NCI-H82 (cell line): Measurements from ENCODE around the gene SDCCAG8.

ENCODE experiments used
- DNase-seq: peaks from one replicate; lab custom pipeline; 2025; lab: John Stamatoyannopoulos, UW

Gene SDCCAG8

GRCh38 chr1:243420946-243421685 lies 165.3 kb downstream of the SDCCAG8 start:
- no peak for DNase-seq

GRCh38 chr1:243421784-243422183 lies 165.9 kb downstream of the SDCCAG8 start:
- DNase-seq, result peak; percentile 70

DNA sequence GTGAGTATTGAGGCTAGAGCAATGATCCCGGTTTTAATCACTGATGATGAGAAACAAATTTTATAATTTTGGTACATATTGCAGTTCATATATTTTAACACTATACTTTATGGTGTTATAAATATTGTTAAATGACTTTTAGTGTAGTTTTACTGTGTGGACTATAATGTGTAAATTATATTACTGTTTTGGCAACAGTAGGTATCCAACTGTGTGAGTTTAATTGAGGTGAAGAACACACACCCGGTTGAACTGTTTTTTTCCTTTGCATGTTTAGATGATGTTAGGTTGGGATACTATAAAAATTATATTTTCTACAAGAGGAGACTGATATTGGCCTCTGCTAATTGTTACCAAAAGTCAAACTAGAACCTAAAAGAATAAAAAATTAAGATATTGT lies 166.5 kb downstream of the SDCCAG8 start:
- DNase-seq, result no peak

- no peak for DNase-seq
These were observed 172.2 kb downstream of the SDCCAG8 start for GRCh38 chr1:243428084-243428483.

DNA sequence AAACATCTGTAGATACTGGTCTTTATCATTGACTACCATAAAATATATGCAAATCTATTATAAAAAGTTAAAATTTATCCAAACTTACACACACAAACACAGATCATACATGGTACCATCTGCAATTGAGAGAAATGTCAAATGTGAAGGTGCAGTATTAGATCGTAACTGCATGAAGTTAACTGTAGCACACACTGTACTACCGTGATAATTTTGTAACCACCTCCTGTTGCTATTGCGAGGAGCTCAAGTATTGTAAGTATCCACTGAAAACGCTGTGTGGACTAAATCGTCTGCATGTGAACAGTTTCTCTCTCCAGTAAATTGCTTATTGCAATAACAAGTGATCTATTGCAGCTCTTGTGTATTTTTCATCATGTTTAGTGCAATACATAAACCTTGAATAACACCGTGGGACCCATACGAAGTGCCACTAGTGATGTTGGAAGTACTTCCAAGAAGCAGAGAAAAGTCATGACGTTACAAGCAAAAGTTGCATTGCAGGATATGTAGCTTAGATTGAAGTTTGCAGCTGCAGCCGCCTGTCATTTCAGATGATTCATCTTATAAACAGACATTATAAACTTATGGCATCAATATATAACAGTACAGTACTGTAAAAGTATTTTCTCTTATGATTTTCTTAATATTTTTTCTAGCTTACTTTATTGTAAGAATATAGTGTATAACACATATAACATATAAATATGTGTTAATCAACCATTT lies 172.9 kb downstream of the SDCCAG8 start:
- DNase-seq, result no peak

DNA sequence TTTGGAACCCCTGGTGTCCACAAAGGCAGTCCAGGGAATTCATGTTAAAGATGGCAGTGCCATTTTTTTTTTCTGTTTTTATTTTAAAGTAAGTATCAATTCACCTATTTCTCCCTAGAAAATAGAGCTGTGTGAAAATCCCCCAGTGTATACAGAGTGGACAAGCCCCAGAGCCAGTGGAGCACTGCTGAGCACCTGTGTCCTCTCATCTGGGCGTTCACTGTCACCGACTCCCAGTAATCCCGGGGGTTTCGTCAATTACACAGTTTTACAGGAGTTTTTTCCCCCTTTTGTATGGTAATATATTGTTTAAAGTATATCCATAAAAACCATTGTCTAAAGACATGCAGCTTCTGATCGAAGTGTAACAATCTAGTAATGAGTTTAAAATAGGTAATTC lies 175.8 kb downstream of the SDCCAG8 start:
- DNase-seq, result no peak

GRCh38 chr1:243432136-243432535 lies 176.3 kb downstream of the SDCCAG8 start:
- DNase-seq, result peak; percentile 82

DNA sequence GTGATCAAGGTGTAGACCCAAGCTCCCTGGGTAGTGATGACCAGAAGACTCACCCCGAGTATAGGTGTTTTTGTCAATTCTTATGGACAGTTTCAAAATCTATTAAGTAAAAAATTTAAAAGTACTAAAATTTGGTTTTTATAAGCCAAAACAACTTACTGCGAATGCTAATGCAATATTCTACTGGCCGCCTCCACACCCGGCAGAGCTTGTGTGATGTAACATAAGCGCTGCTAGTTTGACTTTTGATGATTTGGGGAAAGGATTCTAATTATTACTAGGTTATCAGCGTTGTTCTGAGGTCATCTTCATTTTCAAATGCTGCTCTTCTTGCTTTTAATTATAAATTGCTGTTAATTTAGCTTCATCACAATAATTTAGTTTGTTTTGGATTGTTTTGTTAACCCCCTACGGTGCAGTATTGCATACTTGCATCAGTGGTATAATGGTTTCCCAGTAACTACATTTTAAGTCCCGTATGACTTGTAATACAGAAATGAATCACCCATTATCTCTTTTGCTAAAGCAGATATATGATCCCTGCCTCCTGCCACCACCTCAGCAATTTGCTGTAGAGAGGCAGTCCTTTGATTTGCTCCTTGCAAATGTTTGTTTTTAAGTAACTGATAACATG lies 178.0 kb downstream of the SDCCAG8 start:
- DNase-seq, result no peak

DNA sequence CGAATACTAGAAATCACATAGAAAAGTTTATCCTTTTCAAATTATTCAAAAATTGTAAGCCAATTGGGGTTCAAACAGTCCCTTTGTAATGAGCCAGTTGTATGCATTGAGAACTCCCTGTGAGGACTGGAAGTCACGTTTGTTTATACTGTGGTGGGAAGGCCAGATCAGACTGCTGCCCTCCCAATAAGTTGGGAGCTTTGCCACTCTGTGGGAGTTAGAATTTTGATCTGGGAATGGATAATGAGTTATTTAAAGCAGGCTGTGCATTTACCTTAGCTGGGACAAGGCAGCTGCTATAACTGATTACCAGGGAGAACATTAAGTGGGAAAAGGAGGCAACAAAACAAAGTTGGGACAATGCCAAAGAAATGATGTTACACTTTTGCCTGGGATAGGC lies 178.8 kb downstream of the SDCCAG8 start:
- no peak for DNase-seq

- DNase-seq, result no peak
These were observed 180.0 kb downstream of the SDCCAG8 start for GRCh38 chr1:243435836-243436235.

- DNase-seq, result no peak
These were observed 182.3 kb downstream of the SDCCAG8 start for GRCh38 chr1:243438146-243438545.

GRCh38 chr1:243438815-243439214 lies 183.0 kb downstream of the SDCCAG8 start:
- DNase-seq, result no peak

DNA sequence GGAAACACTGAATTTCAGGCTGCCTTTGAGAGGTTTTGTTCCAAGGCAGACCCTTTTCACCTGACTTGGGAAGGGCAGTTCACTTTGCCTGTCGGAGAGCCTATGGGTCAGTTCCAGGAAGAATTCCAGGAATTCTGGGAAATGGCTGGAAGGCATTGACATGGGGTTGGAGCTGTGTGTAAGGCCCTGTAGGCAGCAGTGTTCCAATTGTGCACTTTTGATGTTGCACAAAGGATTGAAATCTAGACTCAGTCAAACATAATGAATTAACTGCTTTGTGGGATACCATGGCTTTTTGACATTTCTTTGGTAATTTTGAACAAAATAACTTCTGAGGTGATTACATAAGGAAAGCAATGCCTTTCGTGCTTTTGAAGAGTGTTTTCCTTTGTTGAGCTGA lies 184.6 kb downstream of the SDCCAG8 start:
- DNase-seq, result no peak

DNA sequence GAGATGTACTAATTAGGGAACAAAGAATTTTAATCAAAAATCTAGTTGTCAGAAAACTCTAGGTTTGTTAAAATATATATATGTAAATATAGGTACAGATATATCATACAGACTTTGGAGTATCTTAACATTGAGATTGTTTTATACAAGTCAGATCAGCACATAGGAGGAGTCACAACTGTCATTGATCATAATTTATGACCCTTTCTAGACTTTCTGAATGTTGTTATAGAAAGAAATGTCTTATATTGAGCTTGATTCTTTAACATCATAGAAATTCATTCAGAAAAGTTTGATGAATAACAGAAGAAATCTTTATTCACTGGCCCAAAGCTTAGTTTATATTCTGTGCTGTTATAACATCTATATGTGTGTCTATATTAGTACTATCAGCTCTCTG lies 185.8 kb downstream of the SDCCAG8 start:
- no peak for DNase-seq

DNA sequence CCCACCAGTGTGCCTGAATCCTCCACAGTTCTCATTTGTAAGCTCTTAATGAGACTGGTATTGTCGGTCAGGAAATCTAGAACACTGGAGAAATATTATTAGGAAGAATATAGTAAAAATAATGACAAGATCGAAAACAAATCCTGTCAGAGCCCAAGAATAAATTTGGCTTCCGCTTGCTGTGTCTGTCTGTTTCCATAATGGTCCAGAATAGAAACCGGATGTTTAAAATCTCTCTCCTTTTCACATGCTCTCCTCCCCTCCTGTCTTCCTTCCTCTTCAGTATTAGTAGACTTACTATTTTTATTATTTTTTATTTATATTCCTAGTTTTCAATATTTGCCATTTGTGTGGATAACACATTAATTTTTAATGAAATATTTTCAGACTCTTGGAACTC lies 187.7 kb downstream of the SDCCAG8 start:
- no peak for DNase-seq

DNA sequence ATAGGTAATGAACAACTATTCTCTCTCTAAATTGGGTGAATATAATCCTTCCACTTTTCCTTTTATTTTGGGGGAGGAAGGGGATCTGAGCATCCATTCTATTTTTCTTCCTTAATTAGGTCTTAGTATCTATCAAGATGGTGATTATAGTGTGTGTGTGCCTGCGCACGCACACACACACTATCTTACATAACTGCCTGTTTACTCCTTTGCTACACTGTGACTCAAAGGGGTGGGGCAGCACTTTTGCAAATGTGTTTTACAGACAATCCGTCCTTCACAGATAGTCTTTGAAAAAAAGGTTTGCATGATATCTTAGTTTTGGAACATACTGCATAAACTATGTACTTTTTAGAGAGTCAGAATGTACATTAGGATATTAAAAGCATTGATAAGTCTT lies 191.5 kb downstream of the SDCCAG8 start:
- no peak for DNase-seq

- DNase-seq, result no peak
These were observed 192.0 kb downstream of the SDCCAG8 start for GRCh38 chr1:243447844-243448243.

DNA sequence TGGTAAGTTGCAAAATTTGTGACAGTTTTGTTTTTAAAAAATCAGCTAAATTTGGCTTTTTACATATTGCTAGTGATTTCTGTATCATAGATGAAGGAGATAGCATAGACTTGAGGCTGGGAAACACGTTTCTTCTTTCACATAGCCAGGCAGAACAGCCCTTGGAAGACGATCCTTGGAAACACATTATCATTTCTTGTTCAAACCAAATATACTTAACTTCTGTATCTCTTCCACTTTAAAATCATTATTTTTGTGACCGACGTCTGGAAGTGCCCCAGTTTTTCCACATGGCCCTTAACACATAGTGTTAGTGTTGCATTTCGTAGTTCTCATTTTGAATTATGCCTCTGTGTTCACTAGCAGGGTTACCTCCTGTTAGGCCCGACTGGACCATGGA lies 193.5 kb downstream of the SDCCAG8 start:
- no peak for DNase-seq

GRCh38 chr1:243452092-243452491 lies 196.3 kb downstream of the SDCCAG8 start:
- no peak for DNase-seq

DNA sequence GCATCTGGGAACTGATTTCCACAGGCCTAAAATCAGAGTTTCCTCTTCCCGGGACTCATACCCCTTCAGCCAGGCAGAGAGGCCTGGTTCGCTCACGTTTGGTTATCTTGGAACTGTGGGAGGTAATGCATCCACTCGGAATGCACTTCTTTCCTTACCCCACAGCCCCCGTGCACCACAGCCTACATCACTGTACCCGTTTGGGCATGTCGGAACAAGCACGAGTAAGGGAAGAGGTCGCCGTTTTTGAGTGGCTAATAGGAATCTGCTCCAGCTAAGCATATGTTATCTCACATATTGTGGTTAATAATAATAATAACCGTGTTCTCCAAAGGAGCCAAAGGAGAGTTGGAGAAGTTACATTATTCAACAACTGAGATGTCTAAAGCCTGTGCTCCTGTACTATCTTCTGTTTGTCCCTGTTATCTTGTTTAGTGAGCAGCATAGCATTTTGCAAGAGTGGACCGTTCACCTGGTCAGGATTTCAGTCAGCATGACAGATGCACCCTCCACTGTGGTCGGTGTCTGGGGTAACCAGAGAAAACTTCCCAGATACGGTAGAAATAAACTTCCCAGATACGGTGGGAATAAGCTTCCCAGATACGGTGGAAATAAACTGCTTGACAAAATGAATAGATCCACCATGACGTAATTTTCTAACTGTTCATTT lies 198.6 kb downstream of the SDCCAG8 start:
- no peak for DNase-seq

DNA sequence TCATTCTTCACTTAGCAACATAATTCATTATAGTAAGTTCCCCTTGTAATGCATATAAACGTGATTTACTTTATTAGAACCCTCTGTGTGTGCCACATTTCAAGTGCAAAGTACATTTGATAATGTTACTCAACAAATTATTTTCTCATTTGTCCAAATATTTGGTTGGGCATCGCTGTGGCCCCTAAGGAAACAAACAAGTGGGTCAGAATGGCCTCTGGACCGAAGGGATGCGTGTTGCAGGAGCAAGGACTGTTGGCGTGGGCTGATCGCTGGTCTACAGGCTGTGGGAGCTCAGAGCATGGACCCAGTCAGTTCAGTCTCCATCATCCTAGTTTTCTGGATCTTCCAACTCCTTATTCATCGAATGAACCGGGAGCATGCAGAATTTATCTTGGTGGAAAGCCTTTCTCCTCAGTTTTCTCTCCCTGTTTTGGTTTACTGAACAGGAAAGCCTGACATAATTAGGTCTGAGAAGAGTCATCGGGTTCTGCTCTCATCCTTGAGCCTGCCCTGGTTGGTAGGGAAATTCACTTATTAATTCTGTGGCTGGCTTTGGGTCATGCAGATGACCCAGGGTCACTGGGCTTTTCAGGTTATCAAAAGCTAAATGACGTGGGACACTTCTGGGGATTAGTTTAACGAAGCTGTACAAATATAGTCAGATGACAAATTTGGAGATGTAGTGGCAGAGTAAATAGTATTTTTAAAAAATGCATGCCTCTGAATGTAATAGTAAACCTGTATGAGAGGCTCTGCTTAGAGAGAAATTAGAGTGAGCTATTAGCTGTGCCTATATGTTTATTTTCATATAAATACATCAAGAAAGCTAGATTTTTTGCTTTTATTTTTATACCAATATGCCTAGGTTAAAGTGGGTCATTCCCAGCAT lies 200.2 kb downstream of the SDCCAG8 start:
- no peak for DNase-seq
